SK-N-MC (cell line): Measurements from ENCODE around the gene RPGR.

Experiments
- EZH2 ChIP-seq: fragments of 200-600 bp; sonication (generic); IDR thresholded peaks from one replicate; pipeline ENCODE4 v1.6.1; 2017; ENCODE audit warnings: antibody characterized with exemption
- POLR2AphosphoS5 ChIP-seq: IDR thresholded peaks from 2 replicates; pipeline ENCODE4 v1.6.1; 2012; ENCODE audit warnings: mild to moderate bottlenecking, low read depth, low read length, borderline replicate concordance

- TF ChIP-seq EZH2 (no peak), POLR2AphosphoS5 (no peak)
These were observed 51.2 kb downstream of the RPGR start for GRCh38 chrX:38276089-38276488.
